Amniotic stem cell (primary cell): ENCODE measurements around the gene C10orf90.
A peak's percentile ranks its signal among the peaks of the same experiment; 100 is the strongest.
"Not testable (repeated sequence)": the region's sequence is repeated elsewhere in the genome, so short reads cannot be mapped to it uniquely, and the experiment has no call there.

Experiments
- DNase-seq: peaks from one replicate; lab custom pipeline; 2025; lab: John Stamatoyannopoulos, UW

C10orf90 gene

DNA sequence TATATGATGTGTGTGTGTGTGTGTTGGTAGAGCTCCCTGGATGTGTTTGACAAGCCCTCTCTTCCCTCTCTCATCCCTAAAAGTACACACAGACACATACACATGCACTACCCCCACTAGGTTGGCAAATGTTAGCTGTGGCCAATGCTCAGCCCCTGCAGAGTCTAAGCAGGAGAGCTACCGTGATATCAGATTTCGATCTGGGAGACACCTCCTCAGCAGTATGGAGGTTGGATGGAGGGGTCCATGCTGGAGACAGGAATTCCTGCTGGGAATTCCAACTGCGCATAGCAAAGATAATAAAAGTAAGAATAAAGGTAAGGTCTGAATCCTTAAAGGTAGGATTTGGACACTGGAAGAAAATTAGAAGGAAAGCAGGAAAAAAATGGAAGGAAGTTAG lies 85.7 kb downstream of the C10orf90 start:
- no peak for DNase-seq

DNA sequence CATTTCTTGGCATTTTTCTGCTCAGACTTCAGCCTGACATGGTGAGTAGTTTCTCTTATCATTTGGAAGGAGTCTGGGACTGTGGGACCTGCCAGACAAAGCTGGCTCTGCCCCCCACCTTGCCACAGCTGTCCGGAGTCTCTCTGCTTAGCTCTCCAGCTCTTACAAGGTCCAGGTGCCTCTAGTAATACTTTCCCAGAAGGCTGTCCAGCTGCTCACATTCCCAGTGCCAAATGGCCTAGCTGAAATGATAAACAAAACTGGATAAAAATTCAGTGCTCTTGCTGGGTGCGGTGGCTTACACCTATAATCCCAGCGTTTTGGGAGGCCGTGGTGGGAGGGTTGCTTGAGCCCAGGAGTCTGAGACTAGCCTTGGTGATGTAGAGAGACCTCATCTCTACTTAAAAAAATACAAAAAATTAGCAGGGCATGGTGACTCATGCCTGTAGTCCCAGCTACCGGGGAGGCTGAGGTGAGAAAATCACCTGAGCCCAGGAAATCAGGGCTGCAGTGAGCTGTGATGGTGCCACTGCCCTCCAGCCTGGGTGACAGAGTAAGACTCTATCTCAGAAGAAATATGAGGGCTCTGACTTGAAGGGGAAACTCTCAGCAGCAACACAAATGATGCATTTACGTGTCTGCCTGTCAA lies 86.8 kb downstream of the C10orf90 start:
- DNase-seq: no peak

DNA sequence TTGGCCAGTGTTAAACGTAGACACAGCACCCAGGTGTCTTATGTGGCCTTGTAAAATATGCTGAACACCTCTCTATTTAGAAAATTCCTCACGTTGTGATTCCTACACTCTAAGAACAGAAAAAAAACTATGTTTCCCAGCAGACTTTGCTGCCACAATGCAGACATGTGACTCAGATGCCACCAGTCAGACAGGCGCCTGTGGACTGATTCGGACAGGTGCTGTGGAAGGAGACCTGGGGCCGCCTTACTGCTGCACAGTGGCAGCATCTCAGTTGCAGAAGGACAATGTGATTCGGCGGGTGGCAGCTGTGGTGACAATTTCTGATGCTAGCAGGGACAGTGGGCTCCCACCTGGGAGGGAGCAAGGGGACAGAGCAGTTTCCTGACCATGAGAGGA lies 88.8 kb downstream of the C10orf90 start:
- no peak for DNase-seq

DNA sequence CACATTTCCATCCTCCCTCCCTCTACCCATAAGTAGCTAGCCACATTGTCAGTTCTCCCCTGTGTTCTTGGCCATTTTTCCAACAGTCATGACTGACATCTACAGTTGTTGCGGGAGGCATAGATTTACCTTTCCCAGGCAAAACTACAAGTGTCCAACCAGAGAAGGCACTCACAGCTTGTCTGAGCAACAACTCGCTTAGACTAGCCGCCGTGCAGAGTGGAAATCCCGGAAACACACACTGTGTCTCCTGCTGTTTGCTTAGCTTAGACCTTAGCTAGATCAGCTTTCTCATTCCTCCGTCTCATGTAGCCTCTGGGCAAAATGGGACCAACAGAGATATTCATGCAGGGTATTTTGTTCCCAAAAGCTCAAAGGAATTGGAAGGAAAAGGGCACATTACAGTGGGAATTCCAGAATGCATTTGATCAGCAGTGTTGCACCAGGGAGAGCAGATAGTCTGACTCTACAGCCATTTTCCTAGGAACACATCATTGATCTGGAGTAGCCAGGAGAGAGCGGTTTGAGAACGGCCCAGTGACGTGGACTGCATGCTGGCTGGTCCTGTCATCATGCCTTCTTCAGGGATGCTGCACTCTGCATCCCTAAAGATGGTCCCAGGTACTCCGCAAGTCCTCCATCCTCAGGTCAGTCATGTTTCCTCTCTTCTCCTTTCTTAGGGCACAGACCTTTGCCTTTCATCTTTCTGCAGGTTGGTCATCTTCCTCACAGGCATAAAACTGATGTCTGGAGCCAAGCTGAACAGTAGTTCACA lies 89.4 kb downstream of the C10orf90 start:
- DNase-seq: no peak

DNA sequence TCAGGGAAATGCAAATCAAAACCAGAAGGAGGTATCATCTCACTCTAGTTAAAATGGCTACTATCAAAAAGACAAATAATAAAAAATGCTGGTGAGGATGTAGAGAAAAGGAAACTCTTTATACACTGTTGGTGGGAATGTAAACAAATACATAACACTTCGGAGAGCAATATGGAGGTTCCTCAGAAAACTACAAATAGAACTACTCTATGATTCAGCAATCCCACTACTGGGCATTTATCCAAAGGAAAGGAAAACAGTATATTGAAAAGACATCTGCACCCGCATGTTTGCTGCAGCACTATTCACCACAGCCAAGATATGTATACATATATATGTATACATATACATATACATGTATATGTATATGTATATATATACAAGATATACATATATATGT lies 94.2 kb downstream of the C10orf90 start:
- no peak for DNase-seq

DNA sequence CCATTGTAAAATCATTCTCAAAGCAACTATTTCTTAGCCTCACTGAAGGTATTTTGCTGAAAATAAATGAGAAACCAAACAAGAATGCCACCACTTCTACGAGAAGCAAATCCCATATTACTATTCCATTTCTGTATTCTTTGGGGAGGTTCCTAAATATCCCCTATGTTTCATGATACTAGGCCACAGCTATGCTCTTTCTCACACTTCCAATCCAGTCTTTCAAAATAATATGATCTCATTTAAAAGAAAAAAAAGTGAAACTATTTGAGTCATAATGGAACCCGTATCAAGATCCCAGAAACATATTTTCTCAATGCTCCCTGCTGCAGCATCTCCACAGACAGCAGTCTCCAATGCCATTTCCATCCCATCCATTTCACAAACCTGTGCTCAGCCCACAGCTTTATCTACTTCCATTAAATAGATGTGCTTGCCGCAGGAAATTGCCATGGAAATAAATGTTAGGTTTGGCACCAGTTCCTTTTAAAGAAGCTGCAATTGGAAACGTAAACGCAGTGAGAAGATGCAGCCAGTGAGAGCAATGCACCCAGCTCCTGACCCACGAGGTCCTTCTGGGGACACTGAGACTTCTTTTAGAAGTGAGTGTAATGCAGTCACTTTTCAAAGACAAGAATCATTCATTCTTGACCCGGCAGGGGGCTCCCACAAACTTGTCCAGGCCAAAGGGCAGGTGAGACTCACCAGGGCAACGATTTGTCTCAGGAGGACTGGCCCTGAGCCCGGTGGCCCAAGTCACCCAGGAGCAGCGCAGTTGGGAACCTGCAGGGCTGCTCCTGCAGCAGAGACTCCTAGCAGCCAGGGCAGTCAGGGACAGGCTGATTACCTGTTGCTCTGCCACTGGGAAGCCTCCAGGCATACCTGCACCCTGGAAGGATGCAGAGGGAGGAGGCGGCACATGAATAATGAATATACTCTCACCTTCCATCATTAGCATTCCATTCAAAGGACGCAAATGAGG lies 99.6 kb downstream of the C10orf90 start:
- no peak for DNase-seq

DNA sequence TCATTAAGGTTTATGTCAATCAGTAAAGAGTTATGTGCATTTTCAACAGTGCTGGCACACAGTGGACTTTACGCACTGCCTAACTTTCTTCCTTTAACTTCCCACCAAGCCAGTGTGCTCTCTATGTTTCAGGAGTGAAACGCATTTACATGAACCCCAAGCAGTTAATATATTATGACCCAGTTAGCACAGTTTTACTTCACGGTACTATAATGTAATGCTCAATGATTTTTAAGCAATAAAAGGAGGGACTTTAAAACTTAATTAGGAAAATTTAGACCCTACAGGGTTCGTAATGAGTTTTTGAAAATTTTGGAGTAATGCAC lies 100.3 kb downstream of the C10orf90 start:
- no peak for DNase-seq

DNA sequence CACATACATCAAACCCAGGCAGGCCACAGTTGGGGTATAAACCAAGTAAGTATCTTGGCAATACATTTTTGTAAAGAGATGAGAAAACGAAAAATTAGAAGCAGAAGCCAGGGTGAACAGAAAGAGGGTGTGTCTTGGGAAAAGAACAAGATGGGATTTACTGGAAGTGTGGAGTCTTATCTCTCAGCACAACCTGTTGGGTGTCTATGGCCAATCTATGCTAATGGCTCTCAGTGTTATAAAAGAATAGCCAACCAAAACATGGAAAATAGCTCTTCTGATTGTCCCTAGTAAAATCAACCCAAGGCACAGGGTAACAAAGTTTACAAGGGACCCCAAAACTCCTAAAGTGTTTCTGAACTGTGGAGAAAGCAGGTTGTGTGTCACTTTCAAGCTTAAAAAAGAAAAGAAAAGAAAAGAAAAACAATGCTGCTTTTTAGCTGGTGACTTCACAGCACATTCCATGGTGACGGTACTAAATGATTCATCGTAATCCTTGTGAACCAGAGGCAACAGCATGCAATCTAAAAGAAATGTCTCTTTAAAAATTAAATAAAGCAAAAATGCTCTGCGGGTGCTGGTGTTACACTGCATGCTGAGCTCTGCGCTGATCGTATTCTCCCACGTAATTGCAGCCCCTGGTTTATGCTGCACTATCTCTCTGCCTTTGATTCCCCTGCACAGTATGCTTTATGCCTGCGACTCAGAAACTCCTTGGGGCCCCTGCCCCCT lies 100.8 kb downstream of the C10orf90 start:
- DNase-seq: peak; percentile 58

DNA sequence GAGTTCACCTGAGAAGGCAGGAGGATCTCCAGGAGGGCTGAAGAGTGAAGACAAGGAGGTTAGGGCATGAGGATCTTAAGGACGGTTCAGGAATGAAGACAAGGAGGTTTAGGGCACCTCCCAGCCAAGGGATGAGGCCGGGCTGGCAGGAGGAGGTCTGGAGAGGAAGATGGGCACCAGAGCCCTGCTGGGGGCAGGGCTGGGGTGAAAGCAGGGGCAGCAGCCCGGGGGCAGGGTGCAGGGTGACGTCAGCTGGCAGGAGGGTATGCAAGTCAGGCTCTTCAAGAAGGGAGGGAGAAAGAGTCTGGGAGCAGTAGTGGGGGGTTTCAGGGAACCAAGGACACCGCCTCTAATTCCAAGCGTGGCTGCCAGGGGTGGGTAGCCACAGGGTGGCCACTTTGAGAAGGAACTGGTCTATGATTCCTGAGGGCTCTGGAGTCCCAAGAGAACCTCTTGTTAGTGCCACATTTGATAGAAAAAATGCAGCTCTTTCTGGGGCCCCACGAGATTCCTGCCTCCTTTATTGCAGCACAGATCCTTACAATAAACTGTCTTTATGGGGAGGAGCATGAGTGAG lies 101.6 kb downstream of the C10orf90 start:
- DNase-seq: no peak

DNA sequence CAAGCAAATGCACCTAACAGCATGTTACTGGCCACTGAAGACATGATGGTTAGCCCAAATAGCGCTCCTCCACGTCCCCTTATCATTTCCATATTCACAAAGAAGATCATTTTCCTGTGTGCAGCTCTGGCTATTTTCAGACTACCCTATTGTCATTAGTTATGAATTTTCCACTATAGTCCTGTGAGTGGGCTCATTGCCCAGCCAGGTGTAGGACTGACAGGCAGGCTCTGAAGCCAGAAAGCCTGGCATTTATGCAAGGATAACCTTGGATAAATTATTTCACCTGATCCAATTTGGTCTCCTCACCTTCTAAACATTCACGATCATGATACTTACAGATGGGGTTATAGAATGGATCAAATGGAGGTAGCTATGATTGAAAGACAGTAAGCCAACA lies 104.6 kb downstream of the C10orf90 start:
- DNase-seq: no peak

DNA sequence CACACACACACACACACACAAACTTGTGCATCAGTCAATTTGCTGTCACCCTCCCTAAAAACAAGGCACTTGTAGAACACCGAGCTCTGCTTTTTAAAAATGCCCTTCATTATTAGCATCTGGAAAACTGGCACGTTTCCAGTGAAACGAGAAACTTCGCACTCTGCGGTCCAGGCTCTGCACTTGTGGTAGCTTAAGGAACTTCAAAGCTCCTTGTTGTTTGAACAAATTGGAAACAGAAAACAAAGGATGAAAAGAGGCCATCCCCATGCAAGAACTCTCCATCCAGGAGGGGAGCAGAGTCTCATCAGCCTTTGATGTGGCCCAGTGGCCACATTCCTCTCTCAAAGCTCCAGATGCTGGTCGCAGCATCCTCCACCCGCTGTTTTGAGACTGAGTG lies 105.1 kb downstream of the C10orf90 start:
- DNase-seq: no peak

DNA sequence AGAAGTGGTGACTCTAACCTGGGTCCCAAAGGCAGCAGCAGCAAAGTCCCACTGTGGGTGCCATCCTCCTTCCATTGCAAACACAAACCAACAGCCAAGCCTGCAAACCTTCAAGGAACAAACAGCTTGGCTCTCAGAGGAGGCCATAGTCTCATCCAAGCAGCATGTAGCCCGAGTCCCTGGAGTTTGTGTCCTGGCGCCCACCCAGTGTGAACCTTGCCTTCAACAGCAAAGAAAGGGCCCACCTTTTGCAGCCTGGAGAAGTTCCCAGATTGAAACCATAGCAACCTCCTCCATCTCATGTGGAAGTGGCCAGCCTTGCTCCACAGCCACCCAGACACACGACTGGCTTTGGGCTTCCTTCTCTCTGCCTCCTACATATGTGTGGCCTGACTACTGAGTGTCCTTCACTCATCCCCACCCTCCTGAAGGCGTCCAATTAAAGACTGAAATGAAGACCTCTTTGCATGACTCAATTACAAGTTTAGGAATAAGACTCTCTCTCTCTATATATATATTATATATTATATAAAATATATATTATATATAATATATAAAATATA lies 106.1 kb downstream of the C10orf90 start:
- no peak for DNase-seq

DNA sequence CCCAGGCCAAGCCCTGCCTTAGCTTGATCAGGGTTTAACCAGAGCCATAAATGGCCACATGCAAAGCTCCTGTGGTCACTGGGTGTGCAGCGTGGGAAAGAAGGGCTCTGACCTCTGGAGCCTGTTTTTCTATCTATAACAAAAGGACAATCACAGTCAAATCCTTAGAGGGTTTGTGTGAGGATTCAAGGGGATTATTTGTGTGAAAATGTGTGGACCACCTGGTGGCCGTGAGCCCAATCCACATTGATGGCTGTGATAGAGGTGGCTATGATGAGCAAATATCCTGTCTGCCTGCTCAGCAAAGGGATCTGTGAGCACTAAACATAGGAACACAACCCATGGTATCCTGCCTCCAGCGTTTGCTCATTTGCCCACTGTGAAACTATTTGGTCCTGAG lies 107.1 kb downstream of the C10orf90 start:
- no peak for DNase-seq

DNA sequence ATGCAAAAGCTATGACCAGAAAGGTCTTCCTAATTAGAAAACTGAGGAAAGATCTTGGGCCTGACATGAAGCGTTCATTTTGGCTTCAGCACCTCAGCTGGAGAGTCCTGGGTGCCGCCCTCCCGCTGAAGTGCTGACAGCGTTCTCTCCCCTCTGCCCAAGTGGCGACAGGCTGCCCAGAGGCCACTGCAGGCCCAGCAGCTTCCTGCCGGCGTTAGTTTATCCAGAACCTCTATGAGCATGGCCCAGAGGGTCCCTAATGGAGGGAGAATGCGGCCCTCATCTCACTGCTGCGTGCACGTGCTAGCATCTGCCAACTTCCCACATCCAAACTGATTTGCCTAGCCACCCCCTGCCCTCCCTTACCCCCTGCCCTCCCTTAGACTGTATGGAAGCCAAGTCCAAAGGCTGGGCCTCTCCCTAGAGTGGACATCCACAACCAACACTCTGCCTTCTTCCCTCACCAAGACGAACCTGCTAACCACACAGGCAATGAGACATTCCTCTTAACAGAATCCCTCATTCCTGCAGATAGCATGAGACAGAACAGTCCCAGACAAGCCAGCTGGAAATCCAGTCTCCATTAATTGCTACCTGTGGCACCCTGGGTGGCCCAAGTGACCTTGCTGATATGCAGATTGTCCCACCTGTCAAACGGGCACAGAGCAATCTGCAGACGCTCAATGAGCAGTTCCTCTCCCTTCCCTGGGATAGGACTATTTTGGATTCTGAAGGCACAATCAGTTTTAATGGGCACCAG lies 108.4 kb downstream of the C10orf90 start:
- no peak for DNase-seq

DNA sequence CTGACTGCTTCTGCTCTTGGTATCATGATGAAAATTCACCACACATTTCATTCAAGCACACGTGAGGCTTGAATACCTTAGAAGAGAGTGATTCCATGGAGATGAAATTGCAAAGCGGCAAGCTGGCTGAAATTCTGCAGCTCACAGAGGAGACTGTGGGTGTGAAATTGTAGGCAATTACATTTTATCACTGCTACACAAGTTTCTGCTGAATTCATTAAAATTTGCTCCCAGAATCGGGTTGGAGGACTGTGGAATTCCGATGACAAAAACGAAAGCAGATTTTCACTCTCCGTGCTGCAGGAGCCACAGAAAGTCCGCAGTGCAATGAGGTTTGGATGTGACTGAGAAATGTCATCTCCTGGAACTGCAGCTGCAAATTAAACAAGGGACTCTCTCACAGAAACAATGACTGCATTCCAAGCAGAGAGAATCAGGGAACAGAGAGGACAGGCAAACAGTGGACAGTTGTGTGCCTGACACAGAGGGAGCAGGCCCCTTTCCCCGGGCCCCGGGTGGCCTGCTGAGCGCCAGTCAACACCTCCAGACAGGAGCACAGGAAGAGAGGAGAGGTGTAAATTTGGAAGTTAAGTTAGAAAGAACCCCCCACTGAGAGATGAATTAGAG lies 109.1 kb downstream of the C10orf90 start:
- no peak for DNase-seq

DNA sequence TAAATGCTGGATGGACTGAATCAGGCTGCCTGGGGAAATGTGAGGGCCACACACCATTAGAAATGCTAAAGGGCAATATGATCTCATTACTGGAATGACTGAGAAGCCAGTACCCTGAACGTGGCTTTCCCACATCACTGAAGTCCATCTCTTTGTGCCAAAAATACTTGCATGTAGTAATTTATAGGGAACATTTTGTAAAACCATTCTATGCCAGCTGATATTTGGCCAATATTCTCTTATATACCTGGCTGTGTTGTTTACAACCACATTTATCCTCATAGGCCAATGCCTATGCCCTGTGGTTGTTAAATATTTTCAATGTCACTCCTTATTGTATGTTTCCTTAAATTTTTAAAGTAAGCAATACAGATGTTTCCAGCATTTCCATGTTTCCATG lies 111.6 kb downstream of the C10orf90 start:
- DNase-seq: no peak

DNA sequence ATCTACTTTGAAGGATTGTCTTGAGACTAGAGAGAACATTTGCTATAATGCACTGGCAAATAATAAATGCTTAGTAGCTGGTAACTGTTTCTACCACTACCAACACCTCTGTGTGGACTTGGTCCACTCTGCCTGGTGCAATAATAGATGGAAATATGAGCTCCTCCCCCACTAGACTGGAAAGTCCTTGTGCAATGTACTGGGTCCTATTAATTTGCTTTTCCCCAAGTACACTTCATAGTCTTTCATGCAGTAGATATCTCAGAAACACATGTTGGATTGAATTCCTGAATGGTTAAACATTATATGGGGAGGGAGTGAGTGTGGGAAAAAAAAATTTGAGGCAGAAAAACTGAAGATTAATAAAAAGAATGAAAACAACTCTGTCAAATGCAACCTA lies 119.3 kb downstream of the C10orf90 start:
- DNase-seq: no peak

DNA sequence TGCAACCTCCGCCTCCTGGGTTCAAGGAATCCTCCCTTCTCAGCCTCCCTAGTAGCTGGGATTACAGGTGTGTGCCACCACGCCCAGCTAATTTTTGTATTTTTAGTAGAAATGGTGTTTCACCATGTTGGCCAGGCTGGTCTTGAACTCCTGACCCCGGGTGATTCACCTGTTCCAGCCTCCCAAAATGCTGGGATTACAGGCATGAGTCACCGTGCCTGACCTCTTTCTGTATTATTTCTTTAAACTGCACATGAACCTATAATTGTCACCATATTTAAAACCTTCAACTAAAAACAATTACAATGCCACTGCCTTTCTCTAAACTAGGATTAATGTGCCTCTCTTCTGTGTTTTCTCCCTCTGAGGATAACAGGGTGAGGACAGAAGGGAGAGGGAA lies 119.9 kb downstream of the C10orf90 start:
- DNase-seq: not testable (repeated sequence)

DNA sequence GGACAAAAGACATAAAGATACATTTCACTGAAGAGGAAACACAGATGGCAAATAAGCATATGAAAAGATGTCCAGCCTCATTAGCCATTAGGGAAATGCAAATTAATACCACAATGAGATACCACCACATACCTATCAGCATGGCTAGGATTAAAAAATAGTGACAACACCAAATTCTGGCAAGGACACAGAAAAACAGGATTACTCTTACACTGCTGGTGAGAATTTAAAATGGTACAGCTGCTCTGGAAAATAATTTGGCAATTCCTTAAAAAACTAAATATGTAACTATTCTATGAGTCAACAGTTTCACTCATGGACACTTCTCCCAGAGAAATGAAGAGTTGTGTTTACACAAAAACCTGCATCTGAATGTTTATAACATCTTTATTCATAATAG lies 121.1 kb downstream of the C10orf90 start:
- DNase-seq: no peak

DNA sequence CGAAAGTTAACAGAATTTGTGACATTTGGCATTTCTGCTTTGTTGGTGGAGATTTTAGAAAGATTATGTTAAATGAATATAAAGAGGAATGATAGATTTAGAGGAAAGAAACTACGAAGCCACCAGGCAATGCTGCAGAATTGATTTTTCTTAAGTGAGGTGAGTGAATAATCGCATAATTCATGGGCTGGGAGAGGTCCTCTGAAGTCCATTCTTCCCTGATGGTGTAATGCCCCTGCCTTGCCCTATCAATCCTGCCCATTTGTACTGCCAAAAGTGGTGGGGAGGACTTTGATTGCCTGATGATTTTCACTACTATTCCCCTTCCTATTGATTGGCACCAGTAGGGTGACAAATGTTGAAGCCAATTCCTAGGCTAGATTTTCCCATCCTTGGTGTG lies 125.9 kb downstream of the C10orf90 start:
- DNase-seq: no peak
